Measurements from ENCODE around the gene PSG2. TPM values are rescaled to one million over a fixed set of nuclear protein-coding genes. Genes with fewer than 3 reads are reported as not detected.
"Not testable (repeated sequence)": the region's sequence is repeated elsewhere in the genome, so short reads cannot be mapped to it uniquely, and the experiment has no call there.

Gene PSG2
- total and polyA plus RNA-seq, 2 donors (not counting 3 experiments of a cell fraction or from before 2014, with no cell fraction given) = not detected

DNA sequence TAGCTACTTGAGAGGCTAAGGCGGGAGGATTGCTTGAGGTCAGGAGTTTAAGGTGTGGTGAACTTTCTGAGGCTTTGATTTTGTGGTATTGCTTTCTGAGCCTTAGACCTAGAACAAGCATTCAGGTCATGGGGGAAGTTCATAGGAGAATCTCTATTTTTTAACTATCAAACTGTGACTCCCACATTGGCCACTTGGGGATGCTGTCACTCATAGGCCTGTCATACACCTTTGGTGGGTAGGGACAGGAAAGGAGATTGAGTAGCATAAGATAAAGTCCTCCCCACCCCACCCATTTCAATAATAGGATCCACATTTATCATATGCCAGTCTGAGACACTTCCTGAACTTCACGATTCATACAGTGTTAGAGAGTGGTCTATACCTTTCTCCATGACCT is 41.9 kb upstream of the PSG2 start:
- BruUV-seq (replicated peaks) = no TSS peak
- ChIA-PET CTCF (no interaction called here), POLR2A (no interaction called here)
- no peak overlapping the region for H3K4me3 ChIP-seq (replicated peaks in 1 of 3; ENCODE audit: insufficient read depth in 1 of 3, low read depth in 1 of 3, low read length in 3 of 3)
- no peak overlapping the region for H2AFZ ChIP-seq (ENCODE audit: low read depth, low read length)
- intact Hi-C loops (cut with micrococcal nuclease) = no loop called here
- H3K9me1 ChIP-seq (replicated peaks; ENCODE audit: control insufficient read depth, extremely low read depth, insufficient read depth, low read length) = no peaks in the 10 kb centered on the region
- no peaks in the 10 kb centered on the region for H3K4me1 ChIP-seq (ENCODE audit: control insufficient read depth, extremely low read depth, insufficient read depth, low read length)
- no peak overlapping the region for H3K9ac ChIP-seq (replicated peaks; ENCODE audit: extremely low read depth, insufficient read depth, low read length)
- H3K4me2 ChIP-seq (ENCODE audit: insufficient read depth, low read length) = no peak overlapping the region
- no peaks in the 10 kb centered on the region for H3K79me2 ChIP-seq (ENCODE audit: control insufficient read depth, insufficient read depth, low read length)
- DNase-seq (ENCODE audit: low read depth, low spot score) (no peak), FAIRE-seq (no peak)
- TF ChIP-seq FOS (IDR thresholded peaks at IDR 0.05; ENCODE audit: borderline replicate concordance, insufficient read depth, low read length) = no peak
- TF ChIP-seq MYC (IDR thresholded peaks at IDR 0.05; ENCODE audit: low read depth, low read length) = no peak
- no peak for TF ChIP-seq EZH2 (IDR thresholded peaks at IDR 0.05; ENCODE audit: borderline replicate concordance, low read depth, low read length, severe bottlenecking)
- TF ChIP-seq POLR2A (IDR thresholded peaks at IDR 0.05; ENCODE audit: low read depth, low read length) = no peak
- TF ChIP-seq, protein P1, sequence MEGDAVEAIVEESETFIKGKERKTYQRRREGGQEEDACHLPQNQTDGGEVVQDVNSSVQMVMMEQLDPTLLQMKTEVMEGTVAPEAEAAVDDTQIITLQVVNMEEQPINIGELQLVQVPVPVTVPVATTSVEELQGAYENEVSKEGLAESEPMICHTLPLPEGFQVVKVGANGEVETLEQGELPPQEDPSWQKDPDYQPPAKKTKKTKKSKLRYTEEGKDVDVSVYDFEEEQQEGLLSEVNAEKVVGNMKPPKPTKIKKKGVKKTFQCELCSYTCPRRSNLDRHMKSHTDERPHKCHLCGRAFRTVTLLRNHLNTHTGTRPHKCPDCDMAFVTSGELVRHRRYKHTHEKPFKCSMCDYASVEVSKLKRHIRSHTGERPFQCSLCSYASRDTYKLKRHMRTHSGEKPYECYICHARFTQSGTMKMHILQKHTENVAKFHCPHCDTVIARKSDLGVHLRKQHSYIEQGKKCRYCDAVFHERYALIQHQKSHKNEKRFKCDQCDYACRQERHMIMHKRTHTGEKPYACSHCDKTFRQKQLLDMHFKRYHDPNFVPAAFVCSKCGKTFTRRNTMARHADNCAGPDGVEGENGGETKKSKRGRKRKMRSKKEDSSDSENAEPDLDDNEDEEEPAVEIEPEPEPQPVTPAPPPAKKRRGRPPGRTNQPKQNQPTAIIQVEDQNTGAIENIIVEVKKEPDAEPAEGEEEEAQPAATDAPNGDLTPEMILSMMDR (IDR thresholded peaks at IDR 0.05; ENCODE audit: extremely low read depth in 1 of 2, insufficient read depth in 1 of 2, low read depth in 1 of 2, low read length in 2 of 2) = no peak
- TF ChIP-seq JUN (IDR thresholded peaks at IDR 0.05; ENCODE audit: borderline replicate concordance, insufficient read depth, insufficient read length, low read depth) = no peak
- no peak for TF ChIP-seq GATA2 (IDR thresholded peaks at IDR 0.05; ENCODE audit: insufficient read depth, insufficient read length, low read depth, low read length)
- TF ChIP-seq MAX (IDR thresholded peaks at IDR 0.05; ENCODE audit: insufficient read depth, insufficient read length) = no peak
- no peak for TF ChIP-seq POLR2AphosphoS5 (IDR thresholded peaks at IDR 0.05; ENCODE audit: insufficient read depth, low read depth, low read length)
- H3K27me3 ChIP-seq (ENCODE audit: control insufficient read depth in 2 of 2, insufficient read depth in 2 of 2, low read length in 2 of 2) = no peaks in the 10 kb centered on the region
- no peaks in the 10 kb centered on the region for H3K9me3 ChIP-seq (replicated peaks; ENCODE audit: control insufficient read depth, insufficient read depth, low read length)
- no peaks in the 10 kb centered on the region for H3K36me3 ChIP-seq (ENCODE audit: control insufficient read depth in 2 of 2, extremely low read depth in 1 of 2, insufficient read depth in 2 of 2, low read length in 2 of 2)
- no peaks in the 10 kb centered on the region for H4K20me1 ChIP-seq (replicated peaks; ENCODE audit: control insufficient read depth, extremely low read depth, insufficient read depth, low read length)
- H3K27ac ChIP-seq (ENCODE audit: insufficient read depth, low read depth, low read length) = no peak overlapping the region
- dilution Hi-C loops (cut with MboI; ENCODE audit: extremely low pct_ligation_motif_present, low sequenced_read_pairs) = no loop called here

DNA sequence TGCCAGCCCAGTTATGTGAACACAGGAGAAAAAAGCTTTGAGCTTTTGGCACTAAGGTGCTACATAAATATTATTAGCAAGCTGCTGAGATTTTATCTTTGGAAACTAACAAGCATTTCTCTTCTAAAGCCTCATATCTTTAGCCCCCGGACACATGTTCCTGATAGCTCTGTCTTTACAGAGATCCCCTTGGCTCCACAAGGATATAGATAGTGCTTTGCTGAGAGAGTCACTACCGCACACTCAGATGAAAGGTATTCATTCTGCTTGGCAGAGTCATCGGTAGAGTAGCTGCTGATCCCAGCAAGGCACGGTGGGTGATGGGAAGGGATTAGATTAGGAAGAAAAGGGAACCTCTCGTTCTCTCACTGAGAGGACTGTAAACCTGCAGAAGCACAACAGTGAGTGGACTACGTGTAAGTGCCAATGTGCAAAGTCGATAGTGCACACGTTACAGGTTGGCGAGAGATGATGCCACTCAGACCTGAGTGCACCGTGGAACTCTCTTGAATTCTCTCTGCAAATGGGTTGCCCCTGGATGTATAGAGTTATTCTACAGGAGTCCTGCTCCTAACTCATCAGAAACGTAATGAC is 38.0 kb upstream of the PSG2 start:
- POLR2A ChIA-PET; H3K4me1 ChIP-seq (ENCODE audit: control insufficient read depth, extremely low read depth, insufficient read depth, low read length); H3K9me3 ChIP-seq (replicated peaks; ENCODE audit: control insufficient read depth, insufficient read depth, low read length); intact Hi-C loops (cut with micrococcal nuclease); H3K27ac ChIP-seq (ENCODE audit: insufficient read depth, low read depth, low read length); CTCF ChIA-PET; H3K4me3 ChIP-seq (replicated peaks in 1 of 3; ENCODE audit: insufficient read depth in 1 of 3, low read depth in 1 of 3, low read length in 3 of 3); H3K27me3 ChIP-seq (ENCODE audit: control insufficient read depth in 2 of 2, insufficient read depth in 2 of 2, low read length in 2 of 2); FAIRE-seq; dilution Hi-C loops (cut with MboI; ENCODE audit: extremely low pct_ligation_motif_present, low sequenced_read_pairs); H3K9me1 ChIP-seq (replicated peaks; ENCODE audit: control insufficient read depth, extremely low read depth, insufficient read depth, low read length); H4K20me1 ChIP-seq (replicated peaks; ENCODE audit: control insufficient read depth, extremely low read depth, insufficient read depth, low read length); H2AFZ ChIP-seq (ENCODE audit: low read depth, low read length); H3K9ac ChIP-seq (replicated peaks; ENCODE audit: extremely low read depth, insufficient read depth, low read length); BruUV-seq (replicated peaks); H3K4me2 ChIP-seq (ENCODE audit: insufficient read depth, low read length); DNase-seq (ENCODE audit: low read depth, low spot score); H3K36me3 ChIP-seq (ENCODE audit: control insufficient read depth in 2 of 2, extremely low read depth in 1 of 2, insufficient read depth in 2 of 2, low read length in 2 of 2); H3K79me2 ChIP-seq (ENCODE audit: control insufficient read depth, insufficient read depth, low read length): not testable (repeated sequence)

DNA sequence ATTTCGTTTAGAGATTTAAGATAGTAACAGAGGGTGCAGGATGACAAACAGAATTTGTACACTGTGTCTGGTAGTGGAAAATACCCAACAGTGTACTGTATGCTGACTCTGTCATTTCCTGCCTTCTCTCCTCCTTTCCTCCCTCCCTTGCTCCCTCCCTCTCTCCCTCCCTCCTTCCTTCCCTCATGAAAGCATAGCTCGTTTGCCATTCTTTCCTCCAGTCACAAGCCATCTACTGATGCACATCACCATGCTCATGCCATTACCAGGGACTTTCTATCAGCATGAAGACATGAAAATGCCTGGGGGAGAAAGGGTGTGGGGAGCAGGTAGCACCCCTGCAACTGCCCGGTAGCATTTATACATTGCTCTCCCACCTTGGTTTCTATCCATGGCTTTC is 37.0 kb upstream of the PSG2 start:
- H2AFZ ChIP-seq (ENCODE audit: low read depth, low read length); CTCF ChIA-PET; FAIRE-seq; intact Hi-C loops (cut with micrococcal nuclease); H3K27me3 ChIP-seq (ENCODE audit: control insufficient read depth in 2 of 2, insufficient read depth in 2 of 2, low read length in 2 of 2); H3K9me1 ChIP-seq (replicated peaks; ENCODE audit: control insufficient read depth, extremely low read depth, insufficient read depth, low read length); H3K79me2 ChIP-seq (ENCODE audit: control insufficient read depth, insufficient read depth, low read length); dilution Hi-C loops (cut with MboI; ENCODE audit: extremely low pct_ligation_motif_present, low sequenced_read_pairs); BruUV-seq (replicated peaks); H3K9me3 ChIP-seq (replicated peaks; ENCODE audit: control insufficient read depth, insufficient read depth, low read length); DNase-seq (ENCODE audit: low read depth, low spot score); H3K4me3 ChIP-seq (replicated peaks in 1 of 3; ENCODE audit: insufficient read depth in 1 of 3, low read depth in 1 of 3, low read length in 3 of 3); H3K27ac ChIP-seq (ENCODE audit: insufficient read depth, low read depth, low read length); H3K4me1 ChIP-seq (ENCODE audit: control insufficient read depth, extremely low read depth, insufficient read depth, low read length); H3K9ac ChIP-seq (replicated peaks; ENCODE audit: extremely low read depth, insufficient read depth, low read length); H4K20me1 ChIP-seq (replicated peaks; ENCODE audit: control insufficient read depth, extremely low read depth, insufficient read depth, low read length); POLR2A ChIA-PET; H3K4me2 ChIP-seq (ENCODE audit: insufficient read depth, low read length); H3K36me3 ChIP-seq (ENCODE audit: control insufficient read depth in 2 of 2, extremely low read depth in 1 of 2, insufficient read depth in 2 of 2, low read length in 2 of 2): not testable (repeated sequence)
